Endothelial cell of umbilical vein (primary cell): Measurements from ENCODE around the gene ATG101. TPM values are rescaled to one million over a fixed set of nuclear protein-coding genes. Genes with fewer than 3 reads are reported as not detected.

ENCODE experiments used
- BruUV-seq: library from RNA; stranded (reverse); fragments of 400-500 nt; replicated peaks from 2 replicates; lab custom pipeline; 2021; lab: Mats Ljungman, UMichigan
- CTCF ChIA-PET: fragments of 300-600, 350-600 bp; sonication (Branson Sonifier 250); formaldehyde crosslinking; loops from one replicate; lab custom pipeline; 2021; ENCODE audit warnings: antibody characterized with exemption, inconsistent platforms; lab: Charles Lee
- POLR2A ChIA-PET: fragments of 300-600, 350-600 bp; sonication (Branson Sonifier 250); formaldehyde crosslinking; loops from one replicate; lab custom pipeline; 2021; ENCODE audit warnings: antibody characterized with exemption, inconsistent platforms; lab: Charles Lee
- DNase-seq: peaks from one replicate; pipeline ENCODE4 v3.0.0-alpha.2; 2011; ENCODE audit warnings: low read depth, low spot score
- FAIRE-seq: peaks from 2 replicates; lab custom pipeline; 2011; peaks lifted over from hg19 to GRCh38; lab: Jason Lieb, UNC
- H2AFZ ChIP-seq: 2 replicates; pipeline ENCODE4 v1.6.0; 2012; ENCODE audit warnings: low read depth, low read length, control low read depth, inconsistent platforms
- H3K27ac ChIP-seq: 2 replicates; pipeline ENCODE4 v1.5.1; 2011; ENCODE audit warnings: low read depth, mild to moderate bottlenecking, control low read depth, low read length, moderate library complexity; ENCODE audit not compliant: insufficient read depth
- H3K27me3 ChIP-seq, 2 experiments: 2 replicates each; pipeline versions ENCODE4 v1.6.0 to v1.6.1; 2011; ENCODE audit warnings: low read length in 2 of 2, mixed read lengths in 1 of 2; ENCODE audit not compliant: control insufficient read depth in 2 of 2, insufficient read depth in 2 of 2
- H3K36me3 ChIP-seq, 2 experiments: 2 replicates in 1 of 2; 3 replicates in 1 of 2; pipeline ENCODE4 v1.5.1; 2011; ENCODE audit warnings: low read length in 2 of 2, mild to moderate bottlenecking in 1 of 2, moderate library complexity in 1 of 2; ENCODE audit not compliant: control insufficient read depth in 2 of 2, insufficient read depth in 2 of 2; ENCODE audit errors: extremely low read depth in 1 of 2
- H3K4me1 ChIP-seq: 3 replicates; pipeline ENCODE4 v1.5.1; 2011; ENCODE audit warnings: mild to moderate bottlenecking, low read length; ENCODE audit not compliant: control insufficient read depth, insufficient read depth; ENCODE audit errors: extremely low read depth
- H3K4me2 ChIP-seq: 2 replicates; pipeline ENCODE4 v1.6.1; 2011; ENCODE audit warnings: low read length, control low read depth, mixed read lengths; ENCODE audit not compliant: insufficient read depth
- H3K4me3 ChIP-seq, 3 experiments: fragments of 200-600 bp in 1 of 3; sonication (generic), shearing (Covaris generic) in 1 of 3; replicated peaks in 1 of 3; 2 replicates each; pipeline ENCODE4 v1.5.1; 2011 to 2016; ENCODE audit warnings: control low read depth in 3 of 3, low read length in 3 of 3, mild to moderate bottlenecking in 2 of 3, inconsistent platforms in 1 of 3, low read depth in 1 of 3, moderate library complexity in 1 of 3; ENCODE audit not compliant: insufficient read depth in 1 of 3
- H3K79me2 ChIP-seq: 2 replicates; pipeline ENCODE4 v1.6.0; 2012; ENCODE audit warnings: low read length, inconsistent platforms; ENCODE audit not compliant: control insufficient read depth, insufficient read depth
- H3K9ac ChIP-seq: replicated peaks from 2 replicates; pipeline ENCODE3; 2011; ENCODE audit warnings: low read length, control low read depth; ENCODE audit not compliant: insufficient read depth; ENCODE audit errors: extremely low read depth
- H3K9me1 ChIP-seq: replicated peaks from 3 replicates; pipeline ENCODE4 v1.6.0; 2011; ENCODE audit warnings: mild to moderate bottlenecking, low read length; ENCODE audit not compliant: control insufficient read depth, insufficient read depth; ENCODE audit errors: extremely low read depth
- H3K9me3 ChIP-seq: replicated peaks from 2 replicates; pipeline ENCODE4 v1.5.1; 2012; ENCODE audit warnings: low read length, inconsistent platforms; ENCODE audit not compliant: control insufficient read depth, insufficient read depth
- H4K20me1 ChIP-seq: replicated peaks from 2 replicates; pipeline ENCODE3; 2011; ENCODE audit warnings: mild to moderate bottlenecking, low read length; ENCODE audit not compliant: control insufficient read depth, insufficient read depth; ENCODE audit errors: extremely low read depth
- CTCF ChIP-seq, 2 donors: IDR thresholded peaks; 1 replicate in 1 of 2; 2 replicates in 1 of 2; pipeline ENCODE4 v1.5.1; 2011; ENCODE audit warnings: low read length in 2 of 2, mild to moderate bottlenecking in 2 of 2, moderate library complexity in 2 of 2, control low read depth in 1 of 2, inconsistent platforms in 1 of 2, low read depth in 1 of 2; ENCODE audit not compliant: insufficient read depth in 1 of 2; ENCODE audit errors: extremely low read depth in 1 of 2
- EZH2 ChIP-seq: IDR thresholded peaks from 2 replicates; pipeline ENCODE4 v1.6.1; 2012; ENCODE audit warnings: borderline replicate concordance, low read depth, mild to moderate bottlenecking, moderate library complexity, low read length, inconsistent platforms; ENCODE audit not compliant: severe bottlenecking
- FOS ChIP-seq: IDR thresholded peaks from 2 replicates; pipeline ENCODE4 v1.6.1; 2011; ENCODE audit warnings: mild to moderate bottlenecking, low read length, moderate library complexity, borderline replicate concordance; ENCODE audit not compliant: insufficient read depth
- GATA2 ChIP-seq: IDR thresholded peaks from 2 replicates; pipeline ENCODE4 v1.7.0; 2011; ENCODE audit warnings: low read depth, mild to moderate bottlenecking, moderate library complexity, mixed read lengths, low read length; ENCODE audit not compliant: insufficient read length, insufficient read depth
- JUN ChIP-seq: IDR thresholded peaks from 2 replicates; pipeline ENCODE4 v1.6.1; 2011; ENCODE audit warnings: borderline replicate concordance, low read depth; ENCODE audit not compliant: insufficient read length, insufficient read depth
- MAX ChIP-seq: IDR thresholded peaks from 2 replicates; pipeline ENCODE4 v1.6.1; 2011; ENCODE audit not compliant: insufficient read depth, insufficient read length
- MYC ChIP-seq: IDR thresholded peaks from one replicate; pipeline ENCODE4 v1.6.1; 2011; ENCODE audit warnings: mild to moderate bottlenecking, low read depth, low read length
- POLR2A ChIP-seq: IDR thresholded peaks from 2 replicates; pipeline ENCODE4 v1.6.1; 2012; ENCODE audit warnings: low read depth, mild to moderate bottlenecking, control low read depth, low read length
- POLR2AphosphoS5 ChIP-seq: IDR thresholded peaks from 2 replicates; pipeline ENCODE4 v1.6.1; 2012; ENCODE audit warnings: low read depth, mild to moderate bottlenecking, control low read depth, low read length, moderate library complexity; ENCODE audit not compliant: insufficient read depth
- dilution Hi-C: fragments of 300-500 bp; cut with MboI; formaldehyde crosslinking; loops from one replicate; pipeline ENCODE4 v1.15.0; 2019; ENCODE audit warnings: low sequenced_read_pairs; ENCODE audit not compliant: extremely low pct_ligation_motif_present
- intact Hi-C: fragments of 100-400 bp; cut with micrococcal nuclease; formaldehyde crosslinking; loops from one replicate; pipeline ENCODE4 v1.10.0; 2022
- polyA plus RNA-seq, 4 experiments: library from polyadenylated mRNA; depleted of rRNA in 3 of 4; stranded (reverse) in 3 of 4; unstranded in 1 of 4; fragments of >200 nt; gene quantifications; 2 replicates each; pipeline versions ENCODE4 v1.2.1 to v1.2.3, GENCODE V29; 2011 to 2012; ENCODE audit warnings: missing spikeins in 1 of 4
- total RNA-seq: library from RNA; stranded (reverse); gene quantifications from 2 replicates; pipeline ENCODE4 v1.2.3, GENCODE V29; 2021

The ATG101 gene
- total and polyA plus RNA-seq, 2 donors (not counting 3 experiments of a cell fraction or from before 2014, with no cell fraction given), result 41.6 to 78.4 TPM

GRCh38 chr12:52024845-52025230 lies 44.9 kb upstream of the ATG101 start:
- Histone ChIP-seq H3K27ac (peak overlapping the region; percentile 94), H3K27me3 (no peaks in the 10 kb centered on the region), H3K36me3 (no peaks in the 10 kb centered on the region), H3K9me3 (no peaks in the 10 kb centered on the region), H3K4me2 (peak overlapping the region; percentile 92), H4K20me1 (no peaks in the 10 kb centered on the region), H3K9ac (peak overlapping the region; percentile 87), H2AFZ (no peak overlapping the region), H3K4me3 (peak overlapping the region in 1 of 3 experiments; percentile 69), H3K4me1 (peaks cover 31% of the 10 kb centered on the region), H3K79me2 (no peaks in the 10 kb centered on the region), H3K9me1 (no peaks in the 10 kb centered on the region)
- intact Hi-C loops, result loop anchor here (1.0 kb wide), 4 partner anchors 26 to 95 kb away; partner anchors contain the start of genes ATG101 and NR4A1
- dilution Hi-C loops, result no loop called here
- peak; percentile 76 for TF ChIP-seq POLR2A
- TF ChIP-seq MYC, result peak; percentile 60
- no peak for TF ChIP-seq JUN
- no peak for TF ChIP-seq GATA2
- peak; percentile 59 for TF ChIP-seq POLR2AphosphoS5
- no peak for TF ChIP-seq FOS
- no peak for TF ChIP-seq EZH2
- TF ChIP-seq CTCF (IDR thresholded peaks at IDR 0.05; ENCODE audit: extremely low read depth in 1 of 2, insufficient read depth in 1 of 2, low read depth in 1 of 2, low read length in 2 of 2), result no peak
- peak; percentile 91 for TF ChIP-seq MAX
- no TSS peak for BruUV-seq
- peak; percentile 64 for DNase-seq
- FAIRE-seq, result peak; percentile 96
- POLR2A ChIA-PET, result interaction anchor here (0.7 to 12.4 kb wide), 7 partner anchors 19 to 123 kb away, joined by 3 to 221 read pairs (median 3); partner anchors contain the start of gene TAMALIN
- CTCF ChIA-PET, result interaction anchor here (0.6 to 13.1 kb wide), 46 partner anchors 8 to 855 kb away, joined by 3 to 946 read pairs (median 6); partner anchors contain the start of genes ACVR1B, ATG101, NR4A1 and SMIM41
